Right renal cortex interstitium (tissue), 3 donors: ENCODE measurements around the gene UTY. TPM values are rescaled to one million over a fixed set of nuclear protein-coding genes. Genes with fewer than 3 reads are reported as not detected.

Experiments used
- DNase-seq, 3 donors: peaks; one replicate each; pipeline ENCODE4 v3.0.0-alpha.2; 2013; ENCODE audit warnings: low read depth in 3 of 3, low spot score in 2 of 3
- polyA plus RNA-seq, 3 donors: library from polyadenylated mRNA; unstranded; fragments of 120-200 nt; gene quantifications; one replicate each; pipeline ENCODE4 v1.2.1, GENCODE V29; 2013; ENCODE audit not compliant: insufficient read length in 3 of 3

The UTY gene
- 10 to 100 TPM; 24.8 to 26.0 (median 25.7) TPM for polyA plus RNA-seq

GRCh38 chrY:13479828-13480227 lies at the start of gene UTY:
Gene UTY (minus strand): TSS chrY:13480033. CDS start chrY:13479665, 368 bp downstream.
- peak in 2 of 3 donors; percentile 60 to 68 for DNase-seq

- DNase-seq: no peak
Observed at GRCh38 chrY:13520474-13520873, 40.6 kb upstream of the UTY start.

GRCh38 chrY:13501215-13501614 lies 21.4 kb upstream of the UTY start:
- no peak for DNase-seq

GRCh38 chrY:13493737-13494136 lies 13.9 kb upstream of the UTY start:
- no peak for DNase-seq

GRCh38 chrY:13492408-13492807 lies 12.6 kb upstream of the UTY start:
- no peak for DNase-seq

- DNase-seq: no peak
Observed at GRCh38 chrY:13488738-13489137, 8.9 kb upstream of the UTY start.

GRCh38 chrY:13479121-13479711 lies 617 bp downstream of the UTY start:
- peak in 1 of 3 donors; percentile 36 for DNase-seq

GRCh38 chrY:13478126-13478785 lies 1.6 kb downstream of the UTY start:
- DNase-seq: no peak

- DNase-seq: no peak
Observed at GRCh38 chrY:13474997-13475396, 4.8 kb downstream of the UTY start.

- no peak for DNase-seq
Observed at GRCh38 chrY:13451572-13451971, 28.3 kb downstream of the UTY start.

- DNase-seq: no peak
Observed at GRCh38 chrY:13450596-13451130, 29.2 kb downstream of the UTY start.

GRCh38 chrY:13445566-13445965 lies 34.3 kb downstream of the UTY start:
- no peak for DNase-seq

GRCh38 chrY:13443146-13443545 lies 36.7 kb downstream of the UTY start:
- no peak for DNase-seq

- DNase-seq: no peak
Observed at GRCh38 chrY:13440811-13441210, 39.0 kb downstream of the UTY start.

GRCh38 chrY:13435968-13436937 lies 43.6 kb downstream of the UTY start:
- no peak for DNase-seq

- DNase-seq: no peak
Observed at GRCh38 chrY:13435206-13435967, 44.4 kb downstream of the UTY start.

- no peak for DNase-seq
Observed at GRCh38 chrY:13432293-13433025, 47.4 kb downstream of the UTY start.

GRCh38 chrY:13429551-13429950 lies 50.3 kb downstream of the UTY start:
- no peak for DNase-seq

GRCh38 chrY:13423281-13423732 lies 56.5 kb downstream of the UTY start:
- DNase-seq: no peak
